NCI-H2227 treated with DMSO at 0.1 percent for 48 hours (cell line): Measurements from ENCODE around the gene RBFA.

ENCODE experiments used
- DNase-seq: peaks from one replicate; lab custom pipeline; 2025; lab: John Stamatoyannopoulos, UW

RBFA gene

GRCh38 chr18:80074697-80075096, 40.5 kb downstream of the RBFA start:
- DNase-seq, result no peak

GRCh38 chr18:80075940-80076339, 41.7 kb downstream of the RBFA start:
- no peak for DNase-seq

GRCh38 chr18:80076379-80076778, 42.1 kb downstream of the RBFA start:
- DNase-seq, result no peak

DNA sequence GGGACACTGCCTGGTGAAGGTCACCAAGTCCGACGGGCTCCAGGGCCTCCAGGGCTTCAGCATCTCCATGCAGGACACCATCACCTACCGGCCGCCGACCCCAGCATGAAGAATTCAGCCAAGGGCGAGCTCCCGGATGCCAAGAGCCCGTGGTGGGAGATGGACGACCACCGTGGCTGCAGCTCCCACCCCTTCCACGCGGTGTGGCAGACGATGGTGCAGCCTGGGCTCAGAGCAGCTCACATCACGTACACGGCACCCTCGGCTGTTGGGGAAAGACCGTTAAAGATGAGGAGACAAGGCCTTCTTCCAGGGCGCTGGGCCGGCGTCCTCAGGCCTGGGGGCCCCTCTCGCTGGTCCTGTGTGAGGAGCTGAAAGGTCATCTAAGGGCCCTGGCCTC, 43.6 kb downstream of the RBFA start:
- DNase-seq, result no peak
